Ishikawa (cell line): ENCODE measurements around the gene STARD7.

ENCODE experiments used
- CEBPB ChIP-seq: IDR thresholded peaks from 2 replicates; pipeline ENCODE4 v1.6.1; 2012
- CREB1 ChIP-seq: IDR thresholded peaks from 2 replicates; pipeline ENCODE4 v1.6.1; 2012; ENCODE audit warnings: low read depth
- EGR1 ChIP-seq: IDR thresholded peaks from 2 replicates; pipeline ENCODE4 v1.6.1; 2012
- EP300 ChIP-seq: IDR thresholded peaks from 2 replicates; pipeline ENCODE4 v1.6.1; 2012; ENCODE audit warnings: borderline replicate concordance
- FOXM1 ChIP-seq: IDR thresholded peaks from 2 replicates; pipeline ENCODE4 v1.6.1; 2012; ENCODE audit warnings: low read depth, borderline replicate concordance
- MAX ChIP-seq: IDR thresholded peaks from 2 replicates; pipeline ENCODE4 v1.6.1; 2012
- NFIC ChIP-seq: IDR thresholded peaks from 2 replicates; pipeline ENCODE4 v1.6.1; 2012
- RAD21 ChIP-seq: IDR thresholded peaks from 2 replicates; pipeline ENCODE4 v1.6.1; 2012; ENCODE audit warnings: low read depth
- REST ChIP-seq: IDR thresholded peaks from 2 replicates; pipeline ENCODE4 v1.6.1; 2012; ENCODE audit warnings: low read depth, mild to moderate bottlenecking
- TAF1 ChIP-seq: IDR thresholded peaks from 2 replicates; pipeline ENCODE4 v1.6.1; 2012; ENCODE audit warnings: low read depth, mild to moderate bottlenecking
- TCF12 ChIP-seq: IDR thresholded peaks from 2 replicates; pipeline ENCODE4 v1.6.1; 2012; ENCODE audit warnings: low read depth
- TEAD4 ChIP-seq: IDR thresholded peaks from 2 replicates; pipeline ENCODE4 v1.6.1; 2012
- USF1 ChIP-seq: IDR thresholded peaks from 2 replicates; pipeline ENCODE4 v1.6.1; 2012
- YY1 ChIP-seq: IDR thresholded peaks from 2 replicates; pipeline ENCODE4 v1.6.1; 2012; ENCODE audit warnings: low read depth
- ZBTB7A ChIP-seq: IDR thresholded peaks from 2 replicates; pipeline ENCODE4 v1.6.1; 2012; ENCODE audit warnings: low read depth

Gene STARD7

GRCh38 chr2:96209729-96210085 is 1.1 kb upstream of the STARD7 start:
- no peak for TF ChIP-seq EGR1
- no peak for TF ChIP-seq RAD21
- no peak for TF ChIP-seq ZBTB7A
- TF ChIP-seq USF1: no peak
- TF ChIP-seq MAX: no peak
- TF ChIP-seq REST: no peak
- TF ChIP-seq CEBPB: no peak
- TF ChIP-seq EP300: no peak
- TF ChIP-seq TAF1: no peak
- no peak for TF ChIP-seq NFIC
- no peak for TF ChIP-seq FOXM1
- TF ChIP-seq TCF12: no peak
- TF ChIP-seq CREB1: no peak
- no peak for TF ChIP-seq YY1
- no peak for TF ChIP-seq TEAD4

- TF ChIP-seq REST (no peak), USF1 (no peak), MAX (no peak), NFIC (no peak), TCF12 (0 out of 2 replicates have a peak, but pooled peaks have one; percentile 9), YY1 (peak; percentile 87), FOXM1 (no peak), TAF1 (peak; percentile 74; the same call in 1 of the 2 replicates), EGR1 (no peak)
Observed at GRCh38 chr2:96209011-96209728, 543 bp upstream of the STARD7 start.

- no peak for TF ChIP-seq FOXM1
- no peak for TF ChIP-seq EGR1
- no peak for TF ChIP-seq RAD21
- no peak for TF ChIP-seq TAF1
- no peak for TF ChIP-seq TCF12
- TF ChIP-seq YY1: no peak
- TF ChIP-seq NFIC: no peak
- TF ChIP-seq CEBPB: no peak
- no peak for TF ChIP-seq USF1
- no peak for TF ChIP-seq TEAD4
- no peak for TF ChIP-seq CREB1
Observed at GRCh38 chr2:96207774-96208142, 869 bp downstream of the STARD7 start.

- TF ChIP-seq ZBTB7A (no peak), CEBPB (no peak), EP300 (no peak), YY1 (no peak), NFIC (no peak)
Observed at GRCh38 chr2:96207073-96207773, 1.4 kb downstream of the STARD7 start.

GRCh38 chr2:96205888-96206287 is 2.7 kb downstream of the STARD7 start:
- TF ChIP-seq TAF1 (no peak), REST (no peak), RAD21 (no peak), YY1 (no peak), EP300 (no peak), CREB1 (no peak), MAX (no peak), USF1 (no peak), TEAD4 (no peak), ZBTB7A (no peak), CEBPB (no peak), TCF12 (no peak), FOXM1 (no peak), NFIC (no peak), EGR1 (no peak)
